Measurements from ENCODE around the gene PIN1. TPM values are rescaled to one million over a fixed set of nuclear protein-coding genes. Genes with fewer than 3 reads are reported as not detected.

Gene PIN1
- polyA plus RNA-seq, 1 donor from 2014 or later: 268 TPM

DNA sequence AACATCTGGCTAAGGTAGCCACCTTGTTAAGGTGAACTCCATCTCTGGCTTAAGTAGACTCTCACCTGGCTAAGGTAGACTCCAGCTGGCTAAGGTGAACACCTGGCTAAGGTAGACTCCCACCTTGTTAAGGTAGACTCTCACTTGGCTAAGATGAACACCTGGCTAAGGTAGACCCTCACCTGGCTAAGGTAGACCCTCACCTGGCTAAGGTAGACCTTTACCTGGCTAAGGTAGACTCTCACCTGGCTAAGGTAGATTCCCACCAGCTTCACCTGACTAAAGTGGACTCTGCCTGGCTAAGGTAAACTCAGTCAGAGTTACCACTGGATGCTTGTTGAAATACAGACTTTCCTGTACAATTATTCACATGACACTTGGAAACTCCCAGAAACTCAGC, 23.6 kb downstream of the PIN1 start:
- H4K20me1 ChIP-seq (ENCODE audit: insufficient read depth): no peaks in the 10 kb centered on the region
- peaks cover 7% of the 10 kb centered on the region for H3K36me3 ChIP-seq (ENCODE audit: insufficient read depth, low read length)
- H2AFZ ChIP-seq (ENCODE audit: low read depth, low read length): no peak overlapping the region
- H3K27me3 ChIP-seq (ENCODE audit: insufficient read depth, low read depth, low read length): no peaks in the 10 kb centered on the region
- TF ChIP-seq MXI1 (conservative IDR thresholded peaks at IDR 0.05; ENCODE audit: poor library complexity, severe bottlenecking): no peak
- no peak for TF ChIP-seq POLR2AphosphoS5 (IDR thresholded peaks at IDR 0.05)
- TF ChIP-seq TAF1 (IDR thresholded peaks at IDR 0.05; ENCODE audit: low read depth): no peak
- TF ChIP-seq, protein P1, sequence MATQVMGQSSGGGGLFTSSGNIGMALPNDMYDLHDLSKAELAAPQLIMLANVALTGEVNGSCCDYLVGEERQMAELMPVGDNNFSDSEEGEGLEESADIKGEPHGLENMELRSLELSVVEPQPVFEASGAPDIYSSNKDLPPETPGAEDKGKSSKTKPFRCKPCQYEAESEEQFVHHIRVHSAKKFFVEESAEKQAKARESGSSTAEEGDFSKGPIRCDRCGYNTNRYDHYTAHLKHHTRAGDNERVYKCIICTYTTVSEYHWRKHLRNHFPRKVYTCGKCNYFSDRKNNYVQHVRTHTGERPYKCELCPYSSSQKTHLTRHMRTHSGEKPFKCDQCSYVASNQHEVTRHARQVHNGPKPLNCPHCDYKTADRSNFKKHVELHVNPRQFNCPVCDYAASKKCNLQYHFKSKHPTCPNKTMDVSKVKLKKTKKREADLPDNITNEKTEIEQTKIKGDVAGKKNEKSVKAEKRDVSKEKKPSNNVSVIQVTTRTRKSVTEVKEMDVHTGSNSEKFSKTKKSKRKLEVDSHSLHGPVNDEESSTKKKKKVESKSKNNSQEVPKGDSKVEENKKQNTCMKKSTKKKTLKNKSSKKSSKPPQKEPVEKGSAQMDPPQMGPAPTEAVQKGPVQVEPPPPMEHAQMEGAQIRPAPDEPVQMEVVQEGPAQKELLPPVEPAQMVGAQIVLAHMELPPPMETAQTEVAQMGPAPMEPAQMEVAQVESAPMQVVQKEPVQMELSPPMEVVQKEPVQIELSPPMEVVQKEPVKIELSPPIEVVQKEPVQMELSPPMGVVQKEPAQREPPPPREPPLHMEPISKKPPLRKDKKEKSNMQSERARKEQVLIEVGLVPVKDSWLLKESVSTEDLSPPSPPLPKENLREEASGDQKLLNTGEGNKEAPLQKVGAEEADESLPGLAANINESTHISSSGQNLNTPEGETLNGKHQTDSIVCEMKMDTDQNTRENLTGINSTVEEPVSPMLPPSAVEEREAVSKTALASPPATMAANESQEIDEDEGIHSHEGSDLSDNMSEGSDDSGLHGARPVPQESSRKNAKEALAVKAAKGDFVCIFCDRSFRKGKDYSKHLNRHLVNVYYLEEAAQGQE (IDR thresholded peaks at IDR 0.05; ENCODE audit: borderline replicate concordance): no peak
- no peak for TF ChIP-seq EZH2 (IDR thresholded peaks at IDR 0.05; ENCODE audit: borderline replicate concordance, insufficient read depth, low read length, poor library complexity, severe bottlenecking)
- TF ChIP-seq, protein P2, sequence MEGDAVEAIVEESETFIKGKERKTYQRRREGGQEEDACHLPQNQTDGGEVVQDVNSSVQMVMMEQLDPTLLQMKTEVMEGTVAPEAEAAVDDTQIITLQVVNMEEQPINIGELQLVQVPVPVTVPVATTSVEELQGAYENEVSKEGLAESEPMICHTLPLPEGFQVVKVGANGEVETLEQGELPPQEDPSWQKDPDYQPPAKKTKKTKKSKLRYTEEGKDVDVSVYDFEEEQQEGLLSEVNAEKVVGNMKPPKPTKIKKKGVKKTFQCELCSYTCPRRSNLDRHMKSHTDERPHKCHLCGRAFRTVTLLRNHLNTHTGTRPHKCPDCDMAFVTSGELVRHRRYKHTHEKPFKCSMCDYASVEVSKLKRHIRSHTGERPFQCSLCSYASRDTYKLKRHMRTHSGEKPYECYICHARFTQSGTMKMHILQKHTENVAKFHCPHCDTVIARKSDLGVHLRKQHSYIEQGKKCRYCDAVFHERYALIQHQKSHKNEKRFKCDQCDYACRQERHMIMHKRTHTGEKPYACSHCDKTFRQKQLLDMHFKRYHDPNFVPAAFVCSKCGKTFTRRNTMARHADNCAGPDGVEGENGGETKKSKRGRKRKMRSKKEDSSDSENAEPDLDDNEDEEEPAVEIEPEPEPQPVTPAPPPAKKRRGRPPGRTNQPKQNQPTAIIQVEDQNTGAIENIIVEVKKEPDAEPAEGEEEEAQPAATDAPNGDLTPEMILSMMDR (IDR thresholded peaks at IDR 0.05; ENCODE audit: poor library complexity, severe bottlenecking): no peak
- no peak for TF ChIP-seq SMC3 (conservative IDR thresholded peaks at IDR 0.05; ENCODE audit: poor library complexity)
- no peak for TF ChIP-seq RAD21 (conservative IDR thresholded peaks at IDR 0.05)
- no peak for TF ChIP-seq EP300 (conservative IDR thresholded peaks at IDR 0.05; ENCODE audit: poor library complexity, severe bottlenecking)
- no peaks in the 10 kb centered on the region for H3F3A ChIP-seq (ENCODE audit: insufficient read depth, low read length, poor library complexity, severe bottlenecking)
- no peak overlapping the region for H3K27ac ChIP-seq (ENCODE audit: low read length)
- no peak overlapping the region for H3K4me2 ChIP-seq (ENCODE audit: low read length)
- no peak overlapping the region for H3K4me3 ChIP-seq (ENCODE audit: low read length)
- no peaks in the 10 kb centered on the region for H3K9me3 ChIP-seq (ENCODE audit: low read length)
- no peak overlapping the region for H3K9ac ChIP-seq (ENCODE audit: low read length)
- no peaks in the 10 kb centered on the region for H3K79me2 ChIP-seq (replicated peaks; ENCODE audit: insufficient read depth, low read length)
- no peaks in the 10 kb centered on the region for H3K9me2 ChIP-seq (ENCODE audit: insufficient read depth, low read length)

DNA sequence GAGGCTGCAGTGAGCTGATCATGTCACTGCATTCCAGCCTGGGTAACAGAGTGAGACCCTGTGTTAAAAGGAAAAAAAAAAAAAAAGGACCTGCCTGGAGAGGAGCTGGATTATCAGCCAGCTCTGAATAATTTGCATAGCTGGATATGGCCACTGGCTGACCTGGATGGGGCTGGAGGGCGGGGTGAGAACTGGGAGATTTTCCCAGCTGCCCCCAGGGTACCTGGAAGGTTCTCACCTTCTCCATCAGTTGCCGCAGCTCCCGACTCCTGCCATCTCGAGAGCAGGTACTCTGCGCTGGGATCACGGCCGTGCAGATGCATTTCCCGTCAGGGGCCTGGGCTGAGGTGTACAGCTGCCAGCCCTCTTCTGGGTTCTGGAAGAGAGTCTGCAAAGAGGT, 25.3 kb downstream of the PIN1 start:
- Histone ChIP-seq H3K79me2 (replicated peaks; ENCODE audit: insufficient read depth, low read length) (no peaks in the 10 kb centered on the region), H3K9me3 (ENCODE audit: low read length) (no peaks in the 10 kb centered on the region), H4K20me1 (ENCODE audit: insufficient read depth) (no peaks in the 10 kb centered on the region), H3F3A (ENCODE audit: insufficient read depth, low read length, poor library complexity, severe bottlenecking) (no peaks in the 10 kb centered on the region), H3K4me3 (ENCODE audit: low read length) (no peak overlapping the region), H3K27ac (ENCODE audit: low read length) (no peak overlapping the region), H3K36me3 (ENCODE audit: insufficient read depth, low read length) (no peaks in the 10 kb centered on the region), H2AFZ (ENCODE audit: low read depth, low read length) (no peak overlapping the region), H3K9me2 (ENCODE audit: insufficient read depth, low read length) (no peaks in the 10 kb centered on the region), H3K4me2 (ENCODE audit: low read length) (no peak overlapping the region), H3K9ac (ENCODE audit: low read length) (no peak overlapping the region), H3K27me3 (ENCODE audit: insufficient read depth, low read depth, low read length) (no peaks in the 10 kb centered on the region)
- TF ChIP-seq, protein P2 (IDR thresholded peaks at IDR 0.05; ENCODE audit: poor library complexity, severe bottlenecking): no peak
- TF ChIP-seq TAF1 (IDR thresholded peaks at IDR 0.05; ENCODE audit: low read depth): no peak
- TF ChIP-seq POLR2AphosphoS5 (IDR thresholded peaks at IDR 0.05): no peak
- no peak for TF ChIP-seq SMC3 (conservative IDR thresholded peaks at IDR 0.05; ENCODE audit: poor library complexity)
- TF ChIP-seq EZH2 (IDR thresholded peaks at IDR 0.05; ENCODE audit: borderline replicate concordance, insufficient read depth, low read length, poor library complexity, severe bottlenecking): no peak
- TF ChIP-seq, protein P1 (IDR thresholded peaks at IDR 0.05; ENCODE audit: borderline replicate concordance): no peak
- no peak for TF ChIP-seq MXI1 (conservative IDR thresholded peaks at IDR 0.05; ENCODE audit: poor library complexity, severe bottlenecking)
- TF ChIP-seq RAD21 (conservative IDR thresholded peaks at IDR 0.05): no peak
- no peak for TF ChIP-seq EP300 (conservative IDR thresholded peaks at IDR 0.05; ENCODE audit: poor library complexity, severe bottlenecking)
